Keratinocyte (primary cell): ENCODE measurements around the gene SLC41A3.

Experiments used
- CTCF ChIP-seq, 3 experiments: IDR thresholded peaks in 1 of 3; conservative IDR thresholded peaks in 1 of 3; optimal IDR thresholded peaks in 1 of 3; 2 replicates in 2 of 3; 3 replicates in 1 of 3; pipeline versions ENCODE3 to v1.5.1; 2011; ENCODE audit warnings: low read length in 3 of 3, mild to moderate bottlenecking in 3 of 3, moderate library complexity in 2 of 3, control low read depth in 1 of 3, inconsistent platforms in 1 of 3; ENCODE audit not compliant: insufficient read depth in 2 of 3; ENCODE audit errors: extremely low read depth in 1 of 3
- EZH2 ChIP-seq: IDR thresholded peaks from one replicate; pipeline ENCODE4 v1.6.1; 2012; ENCODE audit warnings: inconsistent platforms, mild to moderate bottlenecking, low read length, moderate library complexity

GRCh38 chr3:126124148-126124868 is 40.4 kb upstream of the SLC41A3 start:
- TF ChIP-seq CTCF (optimal IDR thresholded peaks at IDR 0.05 in 1 of 3, IDR thresholded peaks at IDR 0.05 in 1 of 3, conservative IDR thresholded peaks at IDR 0.05 in 1 of 3; ENCODE audit: extremely low read depth in 1 of 3, insufficient read depth in 2 of 3, low read length in 3 of 3) (no peak), EZH2 (no peak)
